ENCODE data around the gene LDLRAD4.

LDLRAD4 gene

DNA sequence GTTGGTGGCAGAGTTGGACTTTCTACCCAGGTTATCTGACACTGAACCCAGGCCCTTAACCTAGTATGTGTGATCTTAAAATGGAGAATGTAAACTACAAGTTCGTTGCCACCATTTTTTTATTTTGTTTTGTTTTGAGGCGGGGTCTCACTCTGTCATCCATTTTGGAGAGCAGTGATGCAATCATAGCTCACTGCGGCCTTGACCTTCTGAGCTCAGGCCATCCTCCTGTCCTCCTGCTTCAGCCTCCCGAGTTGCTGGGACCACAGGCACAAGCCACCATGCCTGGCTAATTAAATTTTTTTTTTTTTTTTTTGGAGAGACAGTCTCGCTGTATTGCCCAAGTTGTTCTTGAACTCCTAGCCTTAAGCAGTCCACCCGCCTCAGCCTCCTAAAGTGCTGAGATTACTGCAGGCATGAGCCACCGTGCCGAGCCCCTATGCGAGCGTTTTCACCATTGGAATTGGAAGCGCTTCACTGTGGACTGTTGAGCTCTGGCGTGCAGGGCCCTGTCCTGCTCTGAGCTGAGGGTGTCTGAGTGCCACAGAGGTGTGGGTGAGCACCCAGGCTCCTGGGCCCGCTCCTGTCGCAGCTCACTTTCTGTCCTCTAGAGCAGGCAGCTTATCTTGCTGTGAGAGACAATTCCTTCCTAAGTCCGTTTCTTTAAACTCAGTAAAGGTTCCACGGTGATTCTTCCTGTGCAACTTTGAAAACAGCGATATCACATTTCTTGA lies 186.9 kb downstream of the LDLRAD4 start:
- DNase-seq (ENCODE audit: insufficient read length, low spot score) (no peak), FAIRE-seq (no peak)
- TF ChIP-seq POLR2A (IDR thresholded peaks at IDR 0.05; ENCODE audit: low read depth, low read length) = no peak

DNA sequence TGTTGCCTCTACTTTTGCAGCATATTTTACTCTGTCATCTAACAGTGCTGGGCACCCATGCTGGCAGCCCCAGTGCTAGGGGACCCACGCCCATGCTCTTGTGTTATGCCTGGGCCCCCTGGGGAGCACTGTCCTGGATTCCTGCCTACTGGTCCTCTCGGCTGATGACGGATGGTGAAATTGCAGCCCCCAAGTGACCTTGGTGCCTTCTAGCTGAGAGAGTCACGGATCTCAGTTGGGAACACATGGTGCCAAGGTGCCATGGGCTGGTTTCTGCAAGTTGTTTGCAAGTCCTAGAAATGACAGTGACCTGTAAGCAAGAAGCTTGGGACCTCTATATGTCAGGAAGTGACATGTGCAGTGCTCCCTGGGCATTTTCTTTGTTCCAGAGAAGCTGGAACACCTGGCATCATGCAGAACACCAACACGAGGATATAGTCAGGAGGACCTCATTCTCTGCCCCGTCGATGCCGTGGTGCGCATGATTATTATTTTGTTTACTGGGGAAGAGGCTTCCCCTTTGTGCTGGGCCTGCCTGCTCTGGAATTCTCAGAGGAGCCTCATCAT lies 187.6 kb downstream of the LDLRAD4 start:
- FAIRE-seq = no peak
- DNase-seq (ENCODE audit: insufficient read length, low spot score) = no peak
- no peak for TF ChIP-seq POLR2A (IDR thresholded peaks at IDR 0.05; ENCODE audit: low read depth, low read length)

DNA sequence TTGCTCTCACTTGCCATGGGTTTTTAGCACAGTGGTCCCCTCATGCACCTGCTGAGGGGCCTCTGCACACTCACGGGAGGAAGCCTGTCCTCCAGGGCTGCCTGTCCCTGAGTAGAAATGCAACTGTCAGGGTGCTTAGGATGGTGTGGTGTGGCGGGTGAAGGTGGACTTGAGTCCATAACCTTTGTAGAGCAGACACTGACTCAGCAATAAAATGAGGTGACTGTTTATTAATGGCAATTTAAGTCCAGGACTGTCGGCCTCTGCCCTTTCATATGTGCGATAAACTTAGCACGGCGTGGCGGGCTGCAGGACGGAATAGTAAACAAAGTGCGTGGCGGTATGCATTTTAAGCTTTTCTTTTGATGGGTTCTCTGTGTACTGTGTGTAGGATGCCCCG lies 188.2 kb downstream of the LDLRAD4 start:
- TF ChIP-seq POLR2A (IDR thresholded peaks at IDR 0.05; ENCODE audit: low read depth, low read length) = no peak
- FAIRE-seq (no peak), DNase-seq (ENCODE audit: insufficient read length, low spot score) (no peak)

DNA sequence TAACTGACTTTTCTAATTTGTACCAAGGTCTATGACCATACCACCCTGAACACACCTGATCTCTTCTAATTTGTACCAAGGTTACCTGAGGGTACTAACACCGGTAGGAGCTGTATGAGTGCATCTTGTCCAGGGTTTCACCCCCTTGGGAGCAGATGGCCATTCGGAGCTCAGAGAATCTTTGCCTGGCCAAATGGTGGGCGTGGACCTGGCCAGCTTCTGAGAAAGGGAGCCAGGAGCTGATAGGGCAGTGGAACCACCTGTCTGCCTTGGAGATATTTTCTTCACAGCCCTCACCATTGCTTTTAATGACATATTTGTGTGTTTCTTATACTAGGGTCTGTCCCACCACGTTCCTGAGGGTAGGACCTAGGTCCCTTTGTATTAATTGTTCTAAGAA lies 188.9 kb downstream of the LDLRAD4 start:
- DNase-seq (ENCODE audit: insufficient read length, low spot score) = no peak
- FAIRE-seq = no peak
- TF ChIP-seq POLR2A (IDR thresholded peaks at IDR 0.05; ENCODE audit: low read depth, low read length) = no peak

DNA sequence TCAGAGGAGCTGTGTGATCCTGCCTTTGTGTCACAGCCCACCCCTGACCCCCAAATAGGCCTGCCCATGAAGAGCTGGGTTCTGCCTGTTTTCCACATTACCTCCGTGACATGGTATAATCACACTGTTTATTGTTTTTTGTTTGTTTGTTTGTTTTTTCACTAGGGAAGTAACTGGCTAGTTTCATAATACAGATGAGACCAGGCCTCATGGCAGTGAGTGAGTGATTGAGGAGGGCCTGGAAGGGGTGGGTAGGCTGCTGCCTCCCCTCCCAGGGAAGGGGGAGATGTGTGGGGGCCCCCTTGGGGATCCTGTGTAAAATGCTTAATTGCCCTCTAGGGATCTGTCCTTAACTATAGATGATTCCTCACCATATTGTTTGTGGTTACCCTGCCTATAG lies 190.5 kb downstream of the LDLRAD4 start:
- no peak for TF ChIP-seq POLR2A (IDR thresholded peaks at IDR 0.05; ENCODE audit: low read depth, low read length)
- no peak for DNase-seq (ENCODE audit: insufficient read length, low spot score)
- FAIRE-seq = no peak

DNA sequence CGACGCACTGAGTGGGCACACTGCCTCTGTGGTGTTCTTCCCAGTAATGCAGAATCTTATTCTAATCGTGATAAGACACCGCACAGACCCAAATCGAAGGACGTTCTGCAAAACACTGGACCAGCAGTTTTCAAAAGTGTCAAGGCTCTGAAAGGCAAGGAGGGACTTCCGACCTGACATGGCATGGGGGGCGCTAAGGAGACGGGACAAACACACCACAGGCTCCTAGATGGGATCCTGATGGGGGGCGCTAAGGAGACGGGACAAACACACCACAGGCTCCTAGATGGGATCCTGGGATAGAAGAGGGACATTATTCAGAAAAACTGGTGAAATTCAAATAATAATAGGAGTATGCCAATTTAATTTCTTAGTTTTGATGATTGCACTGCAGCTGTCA lies 191.4 kb downstream of the LDLRAD4 start:
- no peak for FAIRE-seq
- DNase-seq (ENCODE audit: insufficient read length, low spot score) = no peak
- TF ChIP-seq POLR2A (IDR thresholded peaks at IDR 0.05; ENCODE audit: low read depth, low read length) = no peak

DNA sequence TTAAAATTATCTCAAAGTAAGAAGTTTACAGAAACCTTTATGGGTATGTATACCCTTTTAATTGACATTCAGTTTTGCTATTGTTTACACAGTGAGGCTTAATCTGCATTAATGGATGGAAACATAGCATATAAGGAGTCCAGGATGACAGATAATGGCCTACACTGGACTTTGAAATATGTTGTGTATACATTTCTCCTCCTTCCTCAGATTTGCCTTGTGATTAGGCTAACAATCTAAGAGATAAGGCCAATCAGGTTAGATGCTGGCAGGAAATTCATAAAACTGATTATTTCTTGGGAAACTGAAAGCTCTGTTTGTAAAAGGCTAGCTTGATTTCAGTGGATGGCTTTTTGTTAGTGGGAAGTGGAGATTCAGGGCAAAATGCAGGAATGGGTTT lies 191.9 kb downstream of the LDLRAD4 start:
- TF ChIP-seq POLR2A (IDR thresholded peaks at IDR 0.05; ENCODE audit: low read depth, low read length) = no peak
- FAIRE-seq (no peak), DNase-seq (ENCODE audit: insufficient read length, low spot score) (no peak)

DNA sequence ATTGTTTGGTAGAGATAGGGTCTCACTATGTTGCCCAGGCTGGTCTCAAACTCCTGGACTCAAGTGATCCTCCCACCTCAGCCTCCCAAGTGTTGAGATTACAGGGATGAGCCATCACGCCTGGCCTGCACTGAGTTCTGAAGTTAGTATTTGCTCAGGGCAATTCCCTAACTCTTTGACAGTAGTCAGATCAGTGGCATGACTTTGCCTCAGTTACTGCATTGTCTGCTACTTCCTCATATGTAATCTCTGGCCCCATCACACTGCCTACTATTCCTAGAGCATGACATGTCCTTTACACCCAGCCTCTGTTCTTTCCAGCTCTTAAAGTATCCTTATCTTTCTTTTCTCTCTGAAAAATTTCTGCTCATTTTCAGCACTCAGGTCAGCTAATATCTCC lies 193.5 kb downstream of the LDLRAD4 start:
- no peak for FAIRE-seq
- DNase-seq (ENCODE audit: insufficient read length, low spot score) = no peak
- TF ChIP-seq POLR2A (IDR thresholded peaks at IDR 0.05; ENCODE audit: low read depth, low read length) = no peak

DNA sequence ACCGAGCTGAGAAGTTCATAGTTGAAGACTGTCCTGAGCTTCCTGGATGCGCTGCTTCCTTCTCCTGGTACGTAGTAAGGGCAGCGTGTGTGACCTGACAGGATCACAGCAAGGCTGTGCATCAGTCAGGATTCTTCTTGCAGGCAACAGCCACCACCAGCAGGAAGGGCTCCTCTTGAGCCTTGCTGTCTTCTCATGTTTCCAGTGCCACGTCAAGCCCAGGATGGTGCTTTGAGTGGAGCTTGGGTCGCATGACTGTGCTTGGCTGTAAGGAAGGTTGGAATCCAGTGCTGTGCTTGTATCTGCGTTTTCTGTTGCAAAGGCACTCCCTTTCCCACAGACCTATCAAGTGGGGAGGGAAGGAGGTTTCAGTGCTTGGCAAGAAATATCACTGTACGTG lies 194.3 kb downstream of the LDLRAD4 start:
- DNase-seq (ENCODE audit: insufficient read length, low spot score) (no peak), FAIRE-seq (no peak)
- no peak for TF ChIP-seq POLR2A (IDR thresholded peaks at IDR 0.05; ENCODE audit: low read depth, low read length)

DNA sequence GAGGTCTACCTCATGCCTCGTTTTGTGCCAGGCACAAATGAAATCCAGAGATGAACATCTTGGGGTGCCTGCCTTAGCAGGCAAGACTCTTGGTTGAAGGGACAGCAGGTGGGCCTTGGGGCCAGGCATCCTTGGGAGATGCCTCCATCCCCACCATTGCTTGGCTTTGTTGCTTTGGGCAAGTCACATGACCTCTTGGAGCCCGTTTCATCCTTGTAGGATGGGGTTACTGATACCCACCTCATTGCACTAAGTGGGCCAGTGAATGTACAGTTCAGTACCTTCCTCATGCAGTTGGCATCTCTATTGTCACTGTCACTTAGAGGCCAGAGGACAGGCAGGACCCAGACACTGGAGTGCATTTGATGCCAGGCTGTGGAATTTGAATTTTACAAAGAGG lies 195.5 kb downstream of the LDLRAD4 start:
- DNase-seq (ENCODE audit: insufficient read length, low spot score) (no peak), FAIRE-seq (no peak)
- no peak for TF ChIP-seq POLR2A (IDR thresholded peaks at IDR 0.05; ENCODE audit: low read depth, low read length)

DNA sequence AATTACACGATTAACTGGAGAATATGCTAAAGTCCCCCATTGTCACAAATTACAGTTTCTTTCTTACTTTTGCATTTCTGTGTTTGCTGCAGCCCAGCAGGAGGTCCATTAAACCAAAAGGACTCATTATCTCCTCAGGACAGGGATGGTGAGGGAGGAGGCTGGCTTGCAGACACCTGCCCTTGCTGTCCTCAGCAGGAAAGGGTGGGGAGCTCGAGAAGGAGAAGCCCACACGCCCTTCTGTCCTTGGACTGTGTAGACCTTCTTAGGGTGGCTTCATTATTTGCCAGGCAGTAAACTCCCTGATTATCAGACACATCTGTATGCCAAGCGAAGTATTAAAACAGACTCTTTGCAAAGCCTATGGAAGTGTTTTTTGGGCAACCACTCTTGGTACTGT lies 196.0 kb downstream of the LDLRAD4 start:
- FAIRE-seq = no peak
- no peak for DNase-seq (ENCODE audit: insufficient read length, low spot score)
- TF ChIP-seq POLR2A (IDR thresholded peaks at IDR 0.05; ENCODE audit: low read depth, low read length) = no peak

DNA sequence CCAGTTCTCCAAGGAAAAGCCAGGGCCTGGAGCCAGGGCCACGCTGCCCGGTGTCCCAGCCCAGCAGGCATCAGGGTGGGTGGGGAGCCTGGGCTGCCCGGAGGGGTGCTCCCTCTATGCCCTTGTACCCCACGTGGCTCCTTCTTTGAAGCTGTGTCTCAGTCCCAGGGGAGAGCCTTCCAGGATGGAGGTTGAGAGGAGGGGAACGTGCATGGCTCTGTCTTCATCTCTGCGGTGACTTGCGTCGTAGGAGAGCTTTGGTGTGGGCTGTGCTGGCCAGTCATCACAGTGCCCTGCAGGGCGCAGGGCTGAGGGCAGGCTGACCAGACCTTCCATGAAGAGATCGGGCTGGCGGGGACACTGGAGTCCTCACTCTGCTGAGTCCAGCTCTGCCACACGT lies 197.2 kb downstream of the LDLRAD4 start:
- DNase-seq (ENCODE audit: insufficient read length, low spot score) (no peak), FAIRE-seq (no peak)
- TF ChIP-seq POLR2A (IDR thresholded peaks at IDR 0.05; ENCODE audit: low read depth, low read length) = no peak

DNA sequence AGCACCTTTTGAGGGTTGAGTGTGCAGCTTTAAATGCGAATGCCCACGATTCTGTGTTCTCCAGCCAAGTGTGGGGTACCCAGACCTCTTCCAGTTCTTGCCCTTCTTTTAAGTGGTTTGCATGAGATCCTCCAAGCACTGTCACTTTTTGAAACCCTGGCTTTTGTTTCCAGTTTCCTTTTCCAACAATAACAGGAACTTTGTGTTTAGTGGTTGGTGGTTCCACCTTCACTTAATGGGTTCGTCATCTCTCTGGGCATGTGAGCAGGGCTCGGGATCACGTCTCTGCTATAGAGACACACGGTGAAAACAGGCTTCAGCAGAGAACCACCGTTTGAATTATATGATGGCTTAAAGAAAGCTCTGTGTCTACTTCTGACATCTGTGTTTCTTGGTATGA lies 197.6 kb downstream of the LDLRAD4 start:
- FAIRE-seq = no peak
- DNase-seq (ENCODE audit: insufficient read length, low spot score) = no peak
- no peak for TF ChIP-seq POLR2A (IDR thresholded peaks at IDR 0.05; ENCODE audit: low read depth, low read length)

DNA sequence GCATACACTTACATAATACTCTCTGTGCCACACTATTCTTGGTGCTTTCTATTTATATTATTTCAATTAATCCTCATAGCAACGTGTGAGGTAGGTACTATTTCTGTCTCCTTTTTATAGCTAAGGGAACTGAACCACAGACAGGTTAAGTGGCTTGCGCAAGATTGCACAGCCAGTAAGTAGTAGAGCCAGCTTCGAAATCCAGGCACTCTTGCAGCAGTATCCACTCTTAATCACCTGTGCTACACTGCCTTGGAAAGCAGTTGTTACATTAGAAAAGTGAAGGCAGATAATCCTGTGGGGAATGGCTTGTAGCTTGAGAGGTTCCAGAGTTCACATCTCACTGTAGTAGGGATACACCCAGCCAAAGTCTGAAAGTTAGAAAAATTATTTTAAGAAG lies 198.3 kb downstream of the LDLRAD4 start:
- TF ChIP-seq POLR2A (IDR thresholded peaks at IDR 0.05; ENCODE audit: low read depth, low read length) = no peak
- DNase-seq (ENCODE audit: insufficient read length, low spot score) = no peak
- no peak for FAIRE-seq

DNA sequence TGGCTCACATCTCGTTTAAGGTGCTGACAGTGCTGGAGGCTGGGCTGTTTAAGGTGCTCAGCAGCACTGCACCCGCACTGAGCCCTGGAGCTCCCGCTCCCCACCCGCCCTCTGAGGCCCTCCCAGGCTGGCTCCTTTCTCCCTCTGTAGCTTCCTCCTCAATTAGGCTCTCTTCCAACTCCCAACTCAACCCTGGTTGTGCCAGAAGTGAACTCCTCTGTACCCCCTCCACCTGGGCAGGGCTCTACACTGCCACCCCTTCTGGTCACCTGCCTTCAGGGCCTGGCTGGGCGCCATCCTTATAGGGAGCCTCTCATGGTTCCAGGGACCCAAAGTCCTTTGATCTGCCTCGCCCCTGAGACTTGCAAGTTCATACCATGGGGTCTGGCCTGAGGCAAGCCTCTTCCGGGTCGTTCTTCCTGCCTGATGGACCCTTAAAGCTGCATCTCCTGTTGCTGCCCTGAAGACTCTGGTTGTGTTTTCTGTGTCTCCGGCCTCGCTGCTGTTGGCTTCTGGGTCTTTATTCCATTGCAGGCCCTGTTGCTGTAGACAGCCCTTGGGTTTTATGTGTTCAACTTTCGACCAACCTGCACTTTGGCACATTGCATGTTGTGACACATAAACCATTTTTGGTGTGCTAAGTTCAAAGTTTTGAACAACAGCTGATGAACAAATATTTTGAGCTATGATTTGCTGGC lies 199.6 kb downstream of the LDLRAD4 start:
- DNase-seq (ENCODE audit: insufficient read length, low spot score) (no peak), FAIRE-seq (no peak)
- TF ChIP-seq POLR2A (IDR thresholded peaks at IDR 0.05; ENCODE audit: low read depth, low read length) = no peak

All from H54 (cell line).